ENCODE results near the gene CD109. TPM values are rescaled to one million over a fixed set of nuclear protein-coding genes. Genes with fewer than 3 reads are reported as not detected.

The CD109 gene
- total RNA-seq (2021; ENCODE audit: unreplicated experiment) (46.1 TPM), Bru-seq, nascent RNA (percentile 79 among the genes with signal in this experiment), BruChase-seq, experiment 1, labeled RNA remaining after a 2-hour chase (percentile 73 among the genes with signal in this experiment), BruChase-seq, experiment 2, labeled RNA remaining after a 6-hour chase (percentile 79 among the genes with signal in this experiment)
- 14.5 TPM for polyA plus RNA-seq (2012; ENCODE audit: insufficient read length)
- long read RNA-seq, full-length matches to known transcripts = 27 of 78 reads
- long read RNA-seq, partial matches to known transcripts = 14 of 78 reads
- long read RNA-seq, other reads (novel, unspliced or antisense) = 37 of 78 reads

GRCh38 chr6:73695619-73696421, at the start of gene CD109:
Gene CD109 (plus strand): TSS chr6:73696203. CDS start chr6:73696216, 13 bp downstream.
- H3K4me3 ChIP-seq (ENCODE audit: low read depth in 2 of 2, low read length in 2 of 2) = peak within 1 kb of the TSS; percentile 57 to 71
- intact Hi-C loops (cut with micrococcal nuclease; ENCODE audit: unreplicated experiment) = no loop called here
- peak; percentile 84 for DNase-seq (ENCODE audit: low read depth, low spot score)
- H3K9me3 ChIP-seq (ENCODE audit: control insufficient read depth, insufficient read depth, low read depth, low read length) = peaks cover 4% of the 10 kb centered on the region; the same call in 1 of the 2 replicates
- ChIA-PET CTCF (no interaction called here), POLR2A (interaction anchor here (0.6 kb wide), 1 partner anchor 104 kb away, joined by 3 read pairs; no protein-coding TSS in a partner anchor)
- in situ Hi-C loops (cut with HindIII; ENCODE audit: low pct_unique_long_range_greater_than_20kb, low sequenced_read_pairs) = no loop called here
- BruUV-seq (replicated peaks) = no TSS peak
- no peaks in the 10 kb centered on the region for H3K27me3 ChIP-seq (ENCODE audit: control insufficient read depth, insufficient read depth, low read length)
- peak within 1 kb of the TSS; percentile 88 for H3K27ac ChIP-seq (ENCODE audit: low read length)
- ATAC-seq = peak; percentile 83
- H3K36me3 ChIP-seq (ENCODE audit: control insufficient read depth, insufficient read depth, low read length) = peaks cover 5% of the 10 kb centered on the region
- H3K4me1 ChIP-seq (ENCODE audit: control insufficient read depth, insufficient read depth, low read length) = peaks cover 18% of the 10 kb centered on the region
- TF ChIP-seq, protein P1, sequence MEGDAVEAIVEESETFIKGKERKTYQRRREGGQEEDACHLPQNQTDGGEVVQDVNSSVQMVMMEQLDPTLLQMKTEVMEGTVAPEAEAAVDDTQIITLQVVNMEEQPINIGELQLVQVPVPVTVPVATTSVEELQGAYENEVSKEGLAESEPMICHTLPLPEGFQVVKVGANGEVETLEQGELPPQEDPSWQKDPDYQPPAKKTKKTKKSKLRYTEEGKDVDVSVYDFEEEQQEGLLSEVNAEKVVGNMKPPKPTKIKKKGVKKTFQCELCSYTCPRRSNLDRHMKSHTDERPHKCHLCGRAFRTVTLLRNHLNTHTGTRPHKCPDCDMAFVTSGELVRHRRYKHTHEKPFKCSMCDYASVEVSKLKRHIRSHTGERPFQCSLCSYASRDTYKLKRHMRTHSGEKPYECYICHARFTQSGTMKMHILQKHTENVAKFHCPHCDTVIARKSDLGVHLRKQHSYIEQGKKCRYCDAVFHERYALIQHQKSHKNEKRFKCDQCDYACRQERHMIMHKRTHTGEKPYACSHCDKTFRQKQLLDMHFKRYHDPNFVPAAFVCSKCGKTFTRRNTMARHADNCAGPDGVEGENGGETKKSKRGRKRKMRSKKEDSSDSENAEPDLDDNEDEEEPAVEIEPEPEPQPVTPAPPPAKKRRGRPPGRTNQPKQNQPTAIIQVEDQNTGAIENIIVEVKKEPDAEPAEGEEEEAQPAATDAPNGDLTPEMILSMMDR (IDR thresholded peaks at IDR 0.05) = no peak
- TF ChIP-seq SIN3A (IDR thresholded peaks at IDR 0.05; ENCODE audit: borderline replicate concordance, insufficient read depth, low read depth, low read length) (0 out of 2 replicates have a peak, but pooled peaks have one; percentile 31), POLR2AphosphoS5 (IDR thresholded peaks at IDR 0.05; ENCODE audit: low read depth, low read length) (peak; percentile 38; the same call in 1 of the 2 replicates)

DNA sequence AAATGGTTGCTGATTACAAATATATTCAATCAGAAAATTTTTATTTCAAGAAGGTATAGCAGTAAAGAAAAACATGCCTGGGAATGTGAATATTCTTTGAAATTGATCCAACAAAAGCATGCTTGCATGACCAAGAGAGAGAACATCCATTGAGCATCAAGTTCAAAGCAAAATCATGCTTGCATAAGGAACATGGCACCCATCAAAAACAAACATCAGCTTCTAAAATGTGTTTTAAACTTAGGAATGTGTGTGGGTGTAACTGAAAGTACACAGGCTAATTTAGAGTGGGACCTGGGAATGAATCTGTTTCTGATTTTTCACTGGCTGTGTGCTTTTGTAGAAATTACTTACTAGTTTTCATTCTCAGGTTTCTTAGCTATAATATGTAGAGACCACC, 47.8 kb upstream of the CD109 start:
- no peak for TF ChIP-seq TCF7L2 (IDR thresholded peaks at IDR 0.05; ENCODE audit: low read depth, low read length)
- TF ChIP-seq, protein P1 (IDR thresholded peaks at IDR 0.05) = no peak
- TF ChIP-seq, protein P2, sequence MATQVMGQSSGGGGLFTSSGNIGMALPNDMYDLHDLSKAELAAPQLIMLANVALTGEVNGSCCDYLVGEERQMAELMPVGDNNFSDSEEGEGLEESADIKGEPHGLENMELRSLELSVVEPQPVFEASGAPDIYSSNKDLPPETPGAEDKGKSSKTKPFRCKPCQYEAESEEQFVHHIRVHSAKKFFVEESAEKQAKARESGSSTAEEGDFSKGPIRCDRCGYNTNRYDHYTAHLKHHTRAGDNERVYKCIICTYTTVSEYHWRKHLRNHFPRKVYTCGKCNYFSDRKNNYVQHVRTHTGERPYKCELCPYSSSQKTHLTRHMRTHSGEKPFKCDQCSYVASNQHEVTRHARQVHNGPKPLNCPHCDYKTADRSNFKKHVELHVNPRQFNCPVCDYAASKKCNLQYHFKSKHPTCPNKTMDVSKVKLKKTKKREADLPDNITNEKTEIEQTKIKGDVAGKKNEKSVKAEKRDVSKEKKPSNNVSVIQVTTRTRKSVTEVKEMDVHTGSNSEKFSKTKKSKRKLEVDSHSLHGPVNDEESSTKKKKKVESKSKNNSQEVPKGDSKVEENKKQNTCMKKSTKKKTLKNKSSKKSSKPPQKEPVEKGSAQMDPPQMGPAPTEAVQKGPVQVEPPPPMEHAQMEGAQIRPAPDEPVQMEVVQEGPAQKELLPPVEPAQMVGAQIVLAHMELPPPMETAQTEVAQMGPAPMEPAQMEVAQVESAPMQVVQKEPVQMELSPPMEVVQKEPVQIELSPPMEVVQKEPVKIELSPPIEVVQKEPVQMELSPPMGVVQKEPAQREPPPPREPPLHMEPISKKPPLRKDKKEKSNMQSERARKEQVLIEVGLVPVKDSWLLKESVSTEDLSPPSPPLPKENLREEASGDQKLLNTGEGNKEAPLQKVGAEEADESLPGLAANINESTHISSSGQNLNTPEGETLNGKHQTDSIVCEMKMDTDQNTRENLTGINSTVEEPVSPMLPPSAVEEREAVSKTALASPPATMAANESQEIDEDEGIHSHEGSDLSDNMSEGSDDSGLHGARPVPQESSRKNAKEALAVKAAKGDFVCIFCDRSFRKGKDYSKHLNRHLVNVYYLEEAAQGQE (IDR thresholded peaks at IDR 0.05; ENCODE audit: insufficient read depth in 1 of 2, low read depth in 2 of 2, low read length in 1 of 2) = no peak
- TF ChIP-seq POLR2AphosphoS5 (IDR thresholded peaks at IDR 0.05; ENCODE audit: low read depth, low read length) = no peak
- no peak for TF ChIP-seq SIN3A (IDR thresholded peaks at IDR 0.05; ENCODE audit: borderline replicate concordance, insufficient read depth, low read depth, low read length)
- ATAC-seq (no peak), DNase-seq (ENCODE audit: low read depth, low spot score) (no peak)
- Histone ChIP-seq H3K4me3 (ENCODE audit: low read depth in 2 of 2, low read length in 2 of 2) (no peak overlapping the region), H3K9me3 (ENCODE audit: control insufficient read depth, insufficient read depth, low read depth, low read length) (no peaks in the 10 kb centered on the region), H3K36me3 (ENCODE audit: control insufficient read depth, insufficient read depth, low read length) (no peaks in the 10 kb centered on the region), H3K27me3 (ENCODE audit: control insufficient read depth, insufficient read depth, low read length) (no peaks in the 10 kb centered on the region), H3K27ac (ENCODE audit: low read length) (no peak overlapping the region), H3K4me1 (ENCODE audit: control insufficient read depth, insufficient read depth, low read length) (peaks cover 15% of the 10 kb centered on the region; the same call in 1 of the 2 replicates)
- intact Hi-C loops (cut with micrococcal nuclease; ENCODE audit: unreplicated experiment) = no loop called here
- ChIA-PET CTCF (no interaction called here), POLR2A (interaction anchor here (0.6 kb wide), 1 partner anchor 186 kb away, joined by 3 read pairs; the partner anchor contains the start of gene MTO1)
- no TSS peak for BruUV-seq (replicated peaks)
- in situ Hi-C loops (cut with HindIII; ENCODE audit: low pct_unique_long_range_greater_than_20kb, low sequenced_read_pairs) = no loop called here

All from Panc1 (cell line).